GM23338 (cell line): ENCODE data around the gene KAT6B. TPM values are rescaled to one million over a fixed set of nuclear protein-coding genes. Genes with fewer than 3 reads are reported as not detected.
A peak's percentile ranks its signal among the peaks of the same experiment; 100 is the strongest.

Experiments used
- ATAC-seq: fragments of 200-7000 bp; cut with Tn5 transposase; 3 replicates; pipeline ENCODE4 v1.9.1; 2020
- DNase-seq: peaks from one replicate; pipeline ENCODE4 v3.0.0-alpha.2; 2015; ENCODE audit warnings: low spot score
- H2AFZ ChIP-seq: fragments of 200-600 bp; sonication (generic); 2 replicates; pipeline ENCODE4 v1.8.0; 2016; ENCODE audit warnings: antibody characterized with exemption, mild to moderate bottlenecking, moderate library complexity
- H3F3A ChIP-seq: fragments of 200-600 bp; sonication (generic); replicated peaks from 2 replicates; pipeline ENCODE4 v1.8.0; 2017; ENCODE audit warnings: antibody characterized with exemption, mixed run types, low read depth
- H3K27ac ChIP-seq: fragments of 200-600 bp; sonication (generic); 2 replicates; pipeline ENCODE4 v1.6.1; 2016; ENCODE audit warnings: low read depth
- H3K27me3 ChIP-seq: fragments of 200-600 bp; sonication (generic); 2 replicates; pipeline ENCODE4 v1.8.0; 2016; ENCODE audit warnings: mild to moderate bottlenecking, mixed run types, moderate library complexity; ENCODE audit not compliant: insufficient read depth
- H3K36me3 ChIP-seq: fragments of 200-600 bp; sonication (generic); 2 replicates; pipeline ENCODE4 v1.8.0; 2016; ENCODE audit warnings: mild to moderate bottlenecking; ENCODE audit not compliant: insufficient read depth
- H3K4me1 ChIP-seq: fragments of 200-600 bp; sonication (generic); 2 replicates; pipeline ENCODE4 v1.8.0; 2016; ENCODE audit warnings: mild to moderate bottlenecking, moderate library complexity; ENCODE audit not compliant: insufficient read depth
- H3K4me2 ChIP-seq: fragments of 200-600 bp; sonication (generic); 2 replicates; pipeline ENCODE4 v1.7.1; 2017; ENCODE audit warnings: mixed run types
- H3K4me3 ChIP-seq: fragments of 200-600 bp; sonication (generic); 2 replicates; pipeline ENCODE4 v1.6.1; 2016; ENCODE audit warnings: mixed run types
- H3K79me2 ChIP-seq: fragments of 200-600 bp; sonication (generic); replicated peaks from 2 replicates; pipeline ENCODE4 v1.8.0; 2017; ENCODE audit warnings: mild to moderate bottlenecking; ENCODE audit not compliant: insufficient read depth
- H3K9me2 ChIP-seq: fragments of 200-600 bp; sonication (generic); 2 replicates; pipeline ENCODE4 v1.8.0; 2017; ENCODE audit not compliant: insufficient read depth
- H4K20me1 ChIP-seq: fragments of 200-600 bp; sonication (generic); replicated peaks from 2 replicates; pipeline ENCODE4 v1.8.0; 2017; ENCODE audit warnings: mild to moderate bottlenecking; ENCODE audit not compliant: insufficient read depth
- H3K27ac Mint-ChIP-seq: 2 replicates; pipeline ENCODE4 v1.8.0; 2020; ENCODE audit warnings: inconsistent platforms, mild to moderate bottlenecking, moderate library complexity, mixed read lengths
- H3K27me3 Mint-ChIP-seq: 3 replicates; pipeline ENCODE4 v1.8.0; 2022; ENCODE audit warnings: low read depth, mild to moderate bottlenecking, moderate library complexity, mixed read lengths, inconsistent platforms; ENCODE audit not compliant: insufficient read depth, poor library complexity
- H3K36me3 Mint-ChIP-seq: 3 replicates; pipeline ENCODE4 v1.8.0; 2021; ENCODE audit warnings: low read depth, mild to moderate bottlenecking, inconsistent platforms, moderate library complexity, mixed read lengths
- H3K4me1 Mint-ChIP-seq: 3 replicates; pipeline ENCODE4 v1.8.0; 2020; ENCODE audit warnings: mild to moderate bottlenecking, inconsistent platforms, mixed read lengths
- H3K4me3 Mint-ChIP-seq: 3 replicates; pipeline ENCODE4 v1.8.0; 2021; ENCODE audit warnings: moderate library complexity, mild to moderate bottlenecking, inconsistent platforms, mixed read lengths
- H3K9me3 Mint-ChIP-seq: 3 replicates; pipeline ENCODE4 v1.8.0; 2020; ENCODE audit warnings: moderate library complexity, mild to moderate bottlenecking, inconsistent platforms, mixed read lengths
- CREB1 ChIP-seq: fragments of 250-450 bp; sonication (Bioruptor Pico); IDR thresholded peaks from 2 replicates; pipeline ENCODE4 v1.5.0; 2020; ENCODE audit warnings: low read depth, mild to moderate bottlenecking, moderate library complexity
- EZH2 ChIP-seq: fragments of 200-600 bp; sonication (generic); IDR thresholded peaks from one replicate; pipeline ENCODE4 v1.8.0; 2017; ENCODE audit warnings: antibody characterized with exemption, mild to moderate bottlenecking, low read depth; ENCODE audit not compliant: unreplicated experiment
- JUNB ChIP-seq: IDR thresholded peaks from one replicate; pipeline ENCODE4 v1.6.1; 2016; ENCODE audit warnings: antibody characterized with exemption; ENCODE audit not compliant: unreplicated experiment
- NANOG ChIP-seq: IDR thresholded peaks from 2 replicates; pipeline ENCODE4 v1.6.1; 2016; ENCODE audit warnings: antibody characterized with exemption, borderline replicate concordance
- STAT1 ChIP-seq: IDR thresholded peaks from one replicate; pipeline ENCODE4 v1.6.1; 2016; ENCODE audit warnings: antibody characterized with exemption; ENCODE audit not compliant: unreplicated experiment
- ZNF114 ChIP-seq: fragments of 250-450 bp; sonication (Bioruptor Pico); IDR thresholded peaks from 2 replicates; pipeline ENCODE4 v1.5.0; 2020; ENCODE audit warnings: mild to moderate bottlenecking, moderate library complexity
- ZNF331 ChIP-seq: fragments of 250-450 bp; sonication (Bioruptor Pico); IDR thresholded peaks from 2 replicates; pipeline ENCODE4 v1.5.0; 2020; ENCODE audit warnings: low read depth, mild to moderate bottlenecking, moderate library complexity
- polyA plus RNA-seq: library from polyadenylated mRNA; unstranded; fragments of >200 nt; fragmentation: Nextera tagmentation; extraction: Ambion mirVana; gene quantifications from 2 replicates; pipeline ENCODE4 v1.2.1, GENCODE V29; 2016
- total RNA-seq: library from RNA; depleted of rRNA; stranded (reverse); fragments of >200 nt; shearing (Covaris generic); gene quantifications from 2 replicates; pipeline ENCODE4 v1.2.3, GENCODE V29; 2014
- TF ChIP-seq, protein P1 (sequence below), 2 experiments: fragments of 200-600 bp in 1 of 2; sonication (generic) in 1 of 2; conservative IDR thresholded peaks; 2 replicates each; pipeline versions ENCODE4 v1.5.1 to v1.6.1; 2016 to 2017; ENCODE audit warnings: antibody characterized with exemption in 2 of 2, low read depth in 2 of 2, mild to moderate bottlenecking in 2 of 2, moderate library complexity in 1 of 2
- TF ChIP-seq, protein P2 (sequence below): IDR thresholded peaks from one replicate; pipeline ENCODE4 v1.6.1; 2018; ENCODE audit warnings: antibody characterized with exemption; ENCODE audit not compliant: unreplicated experiment
- TF ChIP-seq, protein P3 (sequence below): IDR thresholded peaks from 2 replicates; pipeline ENCODE4 v1.6.1; 2016; ENCODE audit warnings: antibody characterized with exemption

Gene KAT6B
- total and polyA plus RNA-seq, 2 experiments from 2014 or later, result 21.3 to 31.4 TPM

DNA sequence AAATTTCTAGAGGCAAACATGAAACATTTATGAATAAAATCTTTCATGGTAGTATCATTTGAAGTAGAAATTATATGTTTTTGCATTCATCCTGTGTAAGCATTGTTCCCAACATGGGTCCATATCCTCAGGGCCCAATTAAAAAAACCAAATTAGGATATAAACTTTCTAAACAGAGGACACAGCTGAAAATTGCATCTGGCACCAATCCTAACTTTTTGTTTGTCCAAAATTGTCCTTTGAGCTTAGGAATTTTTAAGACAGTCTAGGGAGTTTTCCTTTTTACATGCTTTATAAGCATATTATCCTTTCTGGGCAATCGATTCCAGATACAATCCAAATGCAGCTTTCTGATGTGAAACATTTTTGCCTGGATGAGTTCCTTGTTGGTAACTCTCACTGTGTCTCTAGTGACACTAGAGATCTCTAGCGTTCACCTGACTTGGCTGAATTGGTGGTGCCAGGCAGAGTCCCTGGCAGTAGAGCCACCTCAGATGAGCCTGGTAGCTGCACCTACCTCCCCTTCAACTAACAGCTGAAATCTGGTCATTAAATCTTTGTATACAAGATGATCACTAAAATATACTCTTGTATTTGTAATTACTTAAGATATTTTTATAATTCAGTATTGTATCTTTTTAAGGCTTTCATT lies 147.5 kb downstream of the KAT6B start:
- ATAC-seq, result no peak

DNA sequence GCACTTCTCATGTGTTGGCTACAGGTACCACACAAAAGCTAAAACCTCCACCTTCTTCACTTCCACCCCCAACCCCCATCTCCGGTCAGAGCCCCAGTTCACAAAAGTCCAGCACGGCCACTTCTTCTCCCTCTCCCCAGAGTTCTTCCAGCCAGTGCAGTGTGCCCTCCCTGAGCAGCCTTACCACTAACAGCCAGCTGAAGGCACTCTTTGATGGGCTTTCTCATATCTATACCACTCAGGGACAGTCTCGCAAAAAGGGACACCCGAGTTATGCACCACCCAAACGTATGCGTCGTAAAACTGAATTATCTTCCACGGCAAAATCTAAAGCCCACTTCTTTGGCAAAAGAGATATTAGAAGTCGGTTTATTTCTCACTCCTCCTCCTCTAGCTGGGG lies 149.4 kb downstream of the KAT6B start:
- DNase-seq (no peak), ATAC-seq (no peak; the same call in 2 of the 3 replicates)
- H3K4me3 ChIP-seq, result no peak overlapping the region
- no peaks in the 10 kb centered on the region for H3K79me2 ChIP-seq
- Mint-ChIP-seq H3K4me3 (no peak overlapping the region), H3K27ac (no peak overlapping the region), H3K4me1 (no peaks in the 10 kb centered on the region), H3K9me3 (no peaks in the 10 kb centered on the region), H3K27me3 (peaks cover 1% of the 10 kb centered on the region), H3K36me3 (peaks cover 6% of the 10 kb centered on the region; the same call in 1 of the 3 replicates)
- H3K27me3 ChIP-seq, result no peaks in the 10 kb centered on the region
- no peak overlapping the region for H3K4me2 ChIP-seq
- H3K9me2 ChIP-seq, result no peaks in the 10 kb centered on the region
- H3K27ac ChIP-seq, result no peak overlapping the region
- H2AFZ ChIP-seq, result no peak overlapping the region
- H3K36me3 ChIP-seq, result no peaks in the 10 kb centered on the region
- H3K4me1 ChIP-seq, result no peaks in the 10 kb centered on the region
- no peaks in the 10 kb centered on the region for H4K20me1 ChIP-seq
- H3F3A ChIP-seq, result no peaks in the 10 kb centered on the region
- TF ChIP-seq NANOG (no peak), JUNB (no peak), STAT1 (no peak)
- TF ChIP-seq, protein P1, sequence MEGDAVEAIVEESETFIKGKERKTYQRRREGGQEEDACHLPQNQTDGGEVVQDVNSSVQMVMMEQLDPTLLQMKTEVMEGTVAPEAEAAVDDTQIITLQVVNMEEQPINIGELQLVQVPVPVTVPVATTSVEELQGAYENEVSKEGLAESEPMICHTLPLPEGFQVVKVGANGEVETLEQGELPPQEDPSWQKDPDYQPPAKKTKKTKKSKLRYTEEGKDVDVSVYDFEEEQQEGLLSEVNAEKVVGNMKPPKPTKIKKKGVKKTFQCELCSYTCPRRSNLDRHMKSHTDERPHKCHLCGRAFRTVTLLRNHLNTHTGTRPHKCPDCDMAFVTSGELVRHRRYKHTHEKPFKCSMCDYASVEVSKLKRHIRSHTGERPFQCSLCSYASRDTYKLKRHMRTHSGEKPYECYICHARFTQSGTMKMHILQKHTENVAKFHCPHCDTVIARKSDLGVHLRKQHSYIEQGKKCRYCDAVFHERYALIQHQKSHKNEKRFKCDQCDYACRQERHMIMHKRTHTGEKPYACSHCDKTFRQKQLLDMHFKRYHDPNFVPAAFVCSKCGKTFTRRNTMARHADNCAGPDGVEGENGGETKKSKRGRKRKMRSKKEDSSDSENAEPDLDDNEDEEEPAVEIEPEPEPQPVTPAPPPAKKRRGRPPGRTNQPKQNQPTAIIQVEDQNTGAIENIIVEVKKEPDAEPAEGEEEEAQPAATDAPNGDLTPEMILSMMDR (conservative IDR thresholded peaks at IDR 0.05; ENCODE audit: low read depth in 2 of 2), result 0 out of 4 replicates have a peak, but pooled peaks of 1 of the 2 experiments have one; percentile 6
- TF ChIP-seq, protein P2, sequence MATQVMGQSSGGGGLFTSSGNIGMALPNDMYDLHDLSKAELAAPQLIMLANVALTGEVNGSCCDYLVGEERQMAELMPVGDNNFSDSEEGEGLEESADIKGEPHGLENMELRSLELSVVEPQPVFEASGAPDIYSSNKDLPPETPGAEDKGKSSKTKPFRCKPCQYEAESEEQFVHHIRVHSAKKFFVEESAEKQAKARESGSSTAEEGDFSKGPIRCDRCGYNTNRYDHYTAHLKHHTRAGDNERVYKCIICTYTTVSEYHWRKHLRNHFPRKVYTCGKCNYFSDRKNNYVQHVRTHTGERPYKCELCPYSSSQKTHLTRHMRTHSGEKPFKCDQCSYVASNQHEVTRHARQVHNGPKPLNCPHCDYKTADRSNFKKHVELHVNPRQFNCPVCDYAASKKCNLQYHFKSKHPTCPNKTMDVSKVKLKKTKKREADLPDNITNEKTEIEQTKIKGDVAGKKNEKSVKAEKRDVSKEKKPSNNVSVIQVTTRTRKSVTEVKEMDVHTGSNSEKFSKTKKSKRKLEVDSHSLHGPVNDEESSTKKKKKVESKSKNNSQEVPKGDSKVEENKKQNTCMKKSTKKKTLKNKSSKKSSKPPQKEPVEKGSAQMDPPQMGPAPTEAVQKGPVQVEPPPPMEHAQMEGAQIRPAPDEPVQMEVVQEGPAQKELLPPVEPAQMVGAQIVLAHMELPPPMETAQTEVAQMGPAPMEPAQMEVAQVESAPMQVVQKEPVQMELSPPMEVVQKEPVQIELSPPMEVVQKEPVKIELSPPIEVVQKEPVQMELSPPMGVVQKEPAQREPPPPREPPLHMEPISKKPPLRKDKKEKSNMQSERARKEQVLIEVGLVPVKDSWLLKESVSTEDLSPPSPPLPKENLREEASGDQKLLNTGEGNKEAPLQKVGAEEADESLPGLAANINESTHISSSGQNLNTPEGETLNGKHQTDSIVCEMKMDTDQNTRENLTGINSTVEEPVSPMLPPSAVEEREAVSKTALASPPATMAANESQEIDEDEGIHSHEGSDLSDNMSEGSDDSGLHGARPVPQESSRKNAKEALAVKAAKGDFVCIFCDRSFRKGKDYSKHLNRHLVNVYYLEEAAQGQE, result no peak

More for the DNA sequence above, 147.5 kb downstream of the KAT6B start:
- no peaks in the 10 kb centered on the region for H3K9me3 Mint-ChIP-seq
- H3K4me1 ChIP-seq, result peaks cover 2% of the 10 kb centered on the region; the same call in 1 of the 2 replicates
- DNase-seq, result no peak
- H3K27ac ChIP-seq, result no peak overlapping the region
- H3K36me3 Mint-ChIP-seq, result peaks cover 6% of the 10 kb centered on the region; the same call in 1 of the 3 replicates
- H3K4me1 Mint-ChIP-seq, result peaks cover 6% of the 10 kb centered on the region
- H3K36me3 ChIP-seq, result no peaks in the 10 kb centered on the region
- H3F3A ChIP-seq, result no peaks in the 10 kb centered on the region
- no peaks in the 10 kb centered on the region for H3K9me2 ChIP-seq
- no peaks in the 10 kb centered on the region for H4K20me1 ChIP-seq
- H2AFZ ChIP-seq, result no peak overlapping the region
- H3K4me2 ChIP-seq, result no peak overlapping the region
- peaks cover 1% of the 10 kb centered on the region for H3K27me3 Mint-ChIP-seq
- H3K79me2 ChIP-seq, result 0 out of 2 replicates have a peak, but pooled peaks cover 7% of the 10 kb centered on the region
- H3K4me3 Mint-ChIP-seq, result no peak overlapping the region
- TF ChIP-seq ZNF331 (CRISPR knock-in tag) (no peak), NANOG (no peak), ZNF114 (CRISPR knock-in tag) (no peak), EZH2 (no peak), CREB1 (CRISPR knock-in tag) (no peak)
- TF ChIP-seq, protein P3, sequence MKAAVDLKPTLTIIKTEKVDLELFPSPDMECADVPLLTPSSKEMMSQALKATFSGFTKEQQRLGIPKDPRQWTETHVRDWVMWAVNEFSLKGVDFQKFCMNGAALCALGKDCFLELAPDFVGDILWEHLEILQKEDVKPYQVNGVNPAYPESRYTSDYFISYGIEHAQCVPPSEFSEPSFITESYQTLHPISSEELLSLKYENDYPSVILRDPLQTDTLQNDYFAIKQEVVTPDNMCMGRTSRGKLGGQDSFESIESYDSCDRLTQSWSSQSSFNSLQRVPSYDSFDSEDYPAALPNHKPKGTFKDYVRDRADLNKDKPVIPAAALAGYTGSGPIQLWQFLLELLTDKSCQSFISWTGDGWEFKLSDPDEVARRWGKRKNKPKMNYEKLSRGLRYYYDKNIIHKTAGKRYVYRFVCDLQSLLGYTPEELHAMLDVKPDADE, result no peak
- H3K27ac Mint-ChIP-seq, result no peak overlapping the region
- H3K27me3 ChIP-seq, result no peaks in the 10 kb centered on the region
- no peak overlapping the region for H3K4me3 ChIP-seq
